Measurements from ENCODE around the gene TSC2.
"Not testable (repeated sequence)": the region's sequence is repeated elsewhere in the genome, so short reads cannot be mapped to it uniquely, and the experiment has no call there.

Gene TSC2

DNA sequence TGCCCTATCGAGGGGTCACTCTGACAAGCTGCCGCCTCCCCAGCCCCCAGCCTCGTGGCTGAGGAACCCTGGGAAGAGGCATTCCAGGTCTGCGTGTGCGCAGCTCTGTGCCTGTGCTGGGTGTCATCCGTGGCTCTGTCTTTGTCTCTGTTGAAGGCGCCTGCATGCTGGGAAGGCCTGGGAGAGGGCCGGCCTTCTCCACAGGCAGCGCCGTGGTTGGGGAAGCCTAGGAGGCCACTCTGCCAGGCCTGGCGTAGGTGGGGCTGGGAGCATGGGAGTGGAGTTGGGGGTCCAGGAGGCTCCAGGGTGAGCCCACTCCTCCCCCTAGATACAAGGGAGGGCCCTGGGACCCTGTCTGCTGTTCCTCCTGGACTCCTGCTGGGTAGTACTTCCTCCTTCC lies 17.7 kb upstream of the TSC2 start:
- no peak overlapping the region for H3K4me3 ChIP-seq (ENCODE audit: low read depth in 1 of 2, low read length in 1 of 2)
- H3K27me3 ChIP-seq, result peaks cover 81% of the 10 kb centered on the region
- H3K4me1 ChIP-seq (ENCODE audit: control insufficient read depth in 1 of 2, insufficient read depth in 1 of 2, low read depth in 1 of 2, low read length in 1 of 2), result peaks cover 0 to 20% of the 10 kb centered on the region in 2 experiments
- TF ChIP-seq, protein P1, sequence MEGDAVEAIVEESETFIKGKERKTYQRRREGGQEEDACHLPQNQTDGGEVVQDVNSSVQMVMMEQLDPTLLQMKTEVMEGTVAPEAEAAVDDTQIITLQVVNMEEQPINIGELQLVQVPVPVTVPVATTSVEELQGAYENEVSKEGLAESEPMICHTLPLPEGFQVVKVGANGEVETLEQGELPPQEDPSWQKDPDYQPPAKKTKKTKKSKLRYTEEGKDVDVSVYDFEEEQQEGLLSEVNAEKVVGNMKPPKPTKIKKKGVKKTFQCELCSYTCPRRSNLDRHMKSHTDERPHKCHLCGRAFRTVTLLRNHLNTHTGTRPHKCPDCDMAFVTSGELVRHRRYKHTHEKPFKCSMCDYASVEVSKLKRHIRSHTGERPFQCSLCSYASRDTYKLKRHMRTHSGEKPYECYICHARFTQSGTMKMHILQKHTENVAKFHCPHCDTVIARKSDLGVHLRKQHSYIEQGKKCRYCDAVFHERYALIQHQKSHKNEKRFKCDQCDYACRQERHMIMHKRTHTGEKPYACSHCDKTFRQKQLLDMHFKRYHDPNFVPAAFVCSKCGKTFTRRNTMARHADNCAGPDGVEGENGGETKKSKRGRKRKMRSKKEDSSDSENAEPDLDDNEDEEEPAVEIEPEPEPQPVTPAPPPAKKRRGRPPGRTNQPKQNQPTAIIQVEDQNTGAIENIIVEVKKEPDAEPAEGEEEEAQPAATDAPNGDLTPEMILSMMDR (IDR thresholded peaks at IDR 0.05), result no peak
- no peaks in the 10 kb centered on the region for H3K36me3 ChIP-seq
- no peak overlapping the region for H3K27ac ChIP-seq
- no peaks in the 10 kb centered on the region for H3K9me3 ChIP-seq

DNA sequence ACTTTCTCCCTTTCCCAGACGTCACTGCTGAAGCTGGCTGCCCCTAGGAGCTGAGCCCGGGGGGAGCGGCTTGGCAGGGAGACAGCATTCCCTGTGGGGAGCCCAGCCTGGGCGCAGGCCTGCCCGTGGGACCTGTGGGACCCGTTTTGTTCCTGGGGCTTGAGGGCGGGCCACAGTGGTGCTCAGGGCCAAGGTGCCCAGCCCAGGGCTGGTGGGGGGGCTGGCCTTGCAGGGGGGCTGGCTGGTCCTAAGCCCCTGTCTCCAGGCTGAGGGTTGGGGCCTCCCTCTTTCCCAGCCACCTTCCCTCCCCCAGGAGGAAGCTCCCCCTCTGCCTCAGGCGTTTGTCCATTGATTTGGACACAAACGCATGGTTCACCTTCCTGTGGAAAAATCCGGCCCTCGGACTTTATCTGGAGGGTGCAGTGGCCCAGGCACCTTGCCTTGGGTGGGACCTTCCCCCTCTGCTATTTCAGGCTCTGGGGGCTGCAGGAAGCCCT lies 16.7 kb upstream of the TSC2 start:
- TF ChIP-seq, protein P1 (IDR thresholded peaks at IDR 0.05), result no peak
- Histone ChIP-seq H3K4me1 (ENCODE audit: control insufficient read depth in 1 of 2, insufficient read depth in 1 of 2, low read depth in 1 of 2, low read length in 1 of 2) (peaks cover 0 to 20% of the 10 kb centered on the region in 2 experiments), H3K9me3 (no peaks in the 10 kb centered on the region), H3K4me3 (ENCODE audit: low read depth in 1 of 2, low read length in 1 of 2) (no peak overlapping the region), H3K27ac (no peak overlapping the region), H3K27me3 (peaks cover 71% of the 10 kb centered on the region), H3K36me3 (no peaks in the 10 kb centered on the region)

DNA sequence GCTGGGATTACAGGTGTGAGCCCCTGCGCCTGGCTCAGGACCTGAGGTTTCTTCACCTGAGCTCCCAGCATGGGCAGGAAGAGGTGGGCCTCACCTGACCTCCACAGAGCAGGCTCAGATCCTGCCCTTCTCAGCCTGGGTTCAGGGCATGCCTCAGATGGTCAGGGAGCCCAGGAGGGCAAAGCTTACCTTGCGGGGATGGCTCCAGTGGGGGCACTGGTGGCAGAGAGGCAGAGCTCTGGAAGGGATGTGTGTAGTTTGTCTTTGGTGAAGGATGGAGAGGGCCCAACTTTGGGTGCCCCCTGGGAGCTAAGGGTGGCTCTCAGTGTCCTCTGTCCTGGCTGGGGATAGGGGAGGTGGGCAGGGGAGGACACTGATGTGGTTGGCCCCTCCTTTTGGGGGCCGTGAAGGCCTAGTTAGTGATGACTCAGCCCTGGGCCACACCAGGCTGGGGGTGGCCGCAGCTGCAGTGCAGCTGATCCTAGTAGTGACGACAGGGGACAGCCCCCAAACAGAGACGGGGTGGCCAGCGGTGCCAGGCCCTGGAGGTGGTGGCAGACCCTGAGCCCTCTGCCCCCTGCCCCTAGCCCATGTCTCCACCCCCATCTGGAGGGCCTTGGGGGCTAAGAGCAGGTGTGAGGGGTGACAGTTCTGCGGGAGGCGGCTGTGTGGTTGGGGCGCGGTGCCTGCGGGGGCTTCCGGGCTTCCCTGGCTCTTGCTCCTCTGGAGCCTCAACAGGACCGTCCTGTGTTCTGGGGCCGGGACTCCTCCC lies 15.3 kb upstream of the TSC2 start:
- no peaks in the 10 kb centered on the region for H3K36me3 ChIP-seq

DNA sequence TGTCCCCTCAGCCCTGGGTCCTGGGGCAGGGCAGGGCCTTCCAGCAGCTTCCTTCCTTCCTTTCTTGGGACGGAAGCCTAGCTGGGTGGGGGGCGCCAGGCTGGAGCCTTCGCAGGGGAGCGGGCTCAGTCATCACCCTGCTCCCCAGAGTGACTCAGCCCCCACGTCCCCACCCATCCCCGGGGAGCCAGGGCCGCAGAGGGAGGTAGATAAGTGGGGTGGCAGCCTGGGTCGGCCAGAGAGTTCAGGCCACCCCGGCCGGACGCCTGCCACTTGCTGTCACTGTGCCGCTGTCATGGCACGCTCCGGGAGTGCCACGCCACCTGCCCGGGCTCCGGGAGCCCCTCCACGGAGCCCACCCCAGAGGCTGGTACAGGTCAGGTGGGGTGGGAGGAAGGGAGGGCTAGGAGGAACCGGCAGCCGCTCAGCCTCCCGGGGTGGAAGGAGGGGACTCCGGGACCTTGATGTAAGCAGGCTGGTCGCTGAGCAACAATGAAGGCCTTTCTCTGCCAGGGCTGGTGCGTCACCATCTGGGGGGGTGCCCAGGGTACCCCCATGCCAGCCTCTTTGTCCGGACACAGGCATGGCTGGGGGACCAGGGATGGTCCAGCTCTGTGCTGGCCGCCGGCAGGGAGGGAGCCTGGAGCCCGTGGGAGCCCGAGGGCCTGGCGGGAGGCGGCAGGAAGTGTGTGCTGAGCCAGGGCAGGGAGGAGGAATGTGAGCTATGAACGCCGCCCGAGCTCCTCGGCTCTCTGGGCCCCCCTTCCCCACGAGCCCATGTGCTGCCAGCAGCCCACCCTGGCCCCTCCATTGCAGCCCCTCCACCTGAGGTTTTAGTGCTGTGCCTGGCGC lies 14.5 kb upstream of the TSC2 start:
- Histone ChIP-seq H3K4me3 (ENCODE audit: low read depth in 1 of 2, low read length in 1 of 2) (no peak overlapping the region), H3K36me3 (no peaks in the 10 kb centered on the region), H3K9me3 (no peaks in the 10 kb centered on the region), H3K4me1 (ENCODE audit: control insufficient read depth in 1 of 2, insufficient read depth in 1 of 2, low read depth in 1 of 2, low read length in 1 of 2) (peaks cover 0 to 10% of the 10 kb centered on the region in 2 experiments), H3K27ac (no peak overlapping the region), H3K27me3 (peaks cover 49% of the 10 kb centered on the region)
- TF ChIP-seq, protein P1 (IDR thresholded peaks at IDR 0.05), result no peak

More for the DNA sequence above, 15.3 kb upstream of the TSC2 start:
- Histone ChIP-seq H3K27me3 (peaks cover 57% of the 10 kb centered on the region), H3K27ac (no peak overlapping the region), H3K4me3 (ENCODE audit: low read depth in 1 of 2, low read length in 1 of 2) (no peak overlapping the region), H3K4me1 (ENCODE audit: control insufficient read depth in 1 of 2, insufficient read depth in 1 of 2, low read depth in 1 of 2, low read length in 1 of 2) (peaks cover 0 to 10% of the 10 kb centered on the region in 2 experiments), H3K9me3 (no peaks in the 10 kb centered on the region)
- TF ChIP-seq, protein P1 (IDR thresholded peaks at IDR 0.05), result no peak

DNA sequence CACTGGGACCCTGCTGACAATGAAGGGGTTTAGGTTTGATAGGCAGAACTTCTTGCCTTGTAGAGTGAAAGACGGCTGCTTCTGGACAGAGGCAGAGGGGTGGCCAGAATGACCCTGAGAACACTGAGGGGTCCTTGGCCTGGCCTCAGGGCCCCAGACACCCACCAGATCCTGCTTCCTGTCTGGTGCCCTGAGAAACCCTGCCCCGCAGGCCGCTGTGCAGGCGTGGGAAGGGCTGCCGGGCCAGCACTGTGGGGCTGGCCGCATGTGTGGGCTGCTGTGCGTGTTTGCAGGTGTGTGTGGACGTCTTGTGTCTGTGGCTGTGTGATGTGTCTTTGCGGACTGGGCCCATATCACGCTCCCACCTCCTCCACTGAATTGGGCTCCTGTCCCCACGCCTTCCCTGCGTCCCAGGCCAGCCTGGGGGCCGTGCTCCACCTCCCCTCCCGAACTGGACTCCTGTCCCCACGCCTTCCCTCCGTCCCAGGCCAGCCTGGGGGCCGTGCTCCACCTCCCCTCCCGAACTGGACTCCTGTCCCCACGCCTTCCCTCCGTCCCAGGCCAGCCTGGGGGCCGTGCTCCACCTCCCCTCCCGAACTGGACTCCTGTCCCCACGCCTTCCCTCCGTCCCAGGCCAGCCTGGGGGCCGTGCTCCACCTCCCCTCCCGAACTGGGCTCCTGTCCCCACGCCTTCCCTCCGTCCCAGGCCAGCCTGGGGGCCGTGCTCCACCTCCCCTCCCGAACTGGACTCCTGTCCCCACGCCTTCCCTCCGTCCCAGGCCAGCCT lies 13.7 kb upstream of the TSC2 start:
- not testable (repeated sequence) for H3K4me3 ChIP-seq (ENCODE audit: low read depth in 1 of 2, low read length in 1 of 2); H3K36me3 ChIP-seq; H3K9me3 ChIP-seq; H3K4me1 ChIP-seq (ENCODE audit: control insufficient read depth in 1 of 2, insufficient read depth in 1 of 2, low read depth in 1 of 2, low read length in 1 of 2); H3K27ac ChIP-seq
- H3K27me3 ChIP-seq, result peaks cover 41% of the 10 kb centered on the region

Measured in neutrophil (primary cell).